HT1080 (cell line): ENCODE results near the gene POLR2E. TPM values are rescaled to one million over a fixed set of nuclear protein-coding genes. Genes with fewer than 3 reads are reported as not detected.

Source experiments
- DNase-seq: peaks from one replicate; pipeline ENCODE4 v3.0.0-alpha.2; 2015; ENCODE audit warnings: low read depth
- total RNA-seq: library from RNA; depleted of rRNA; stranded (reverse); fragments of >200 nt; shearing (Covaris generic); gene quantifications from 2 replicates; pipeline ENCODE4 v1.2.3, GENCODE V29; 2014

The POLR2E gene
- total RNA-seq, 1 experiment from 2014 or later, result 271 TPM

- no peak for DNase-seq
These were observed 43.4 kb downstream of the POLR2E start for GRCh38 chr19:1051791-1052190.

GRCh38 chr19:1050989-1051788 is 44.0 kb downstream of the POLR2E start:
- DNase-seq, result no peak

- no peak for DNase-seq
These were observed 45.4 kb downstream of the POLR2E start for GRCh38 chr19:1049800-1050199.

- DNase-seq, result no peak
These were observed 46.1 kb downstream of the POLR2E start for GRCh38 chr19:1049106-1049505.

GRCh38 chr19:1047696-1048147 is 47.5 kb downstream of the POLR2E start:
- DNase-seq, result no peak

GRCh38 chr19:1046836-1047695 is 48.1 kb downstream of the POLR2E start:
- DNase-seq, result no peak

- DNase-seq, result no peak
These were observed 49.0 kb downstream of the POLR2E start for GRCh38 chr19:1046117-1046626.

- DNase-seq, result no peak
These were observed 50.0 kb downstream of the POLR2E start for GRCh38 chr19:1045247-1045603.

GRCh38 chr19:1042689-1043511 is 52.3 kb downstream of the POLR2E start:
- no peak for DNase-seq

- DNase-seq, result no peak
These were observed 53.1 kb downstream of the POLR2E start for GRCh38 chr19:1041835-1042685.

- DNase-seq, result no peak
These were observed 53.8 kb downstream of the POLR2E start for GRCh38 chr19:1041272-1041834.

- DNase-seq, result peak; percentile 72
These were observed 54.5 kb downstream of the POLR2E start for GRCh38 chr19:1040476-1041271.

- DNase-seq, result peak; percentile 96
These were observed 55.3 kb downstream of the POLR2E start, which contains the start of gene ABCA7 for GRCh38 chr19:1039646-1040475. TSS of gene ABCA7 (plus strand) at chr19:1040107. CDS start at chr19:1041362, 1,255 bp downstream.

GRCh38 chr19:1038978-1039645 is 56.1 kb downstream of the POLR2E start:
- no peak for DNase-seq

- no peak for DNase-seq
These were observed 57.5 kb downstream of the POLR2E start for GRCh38 chr19:1037621-1038064.
